ENCODE results near the gene RPL38.

DNA sequence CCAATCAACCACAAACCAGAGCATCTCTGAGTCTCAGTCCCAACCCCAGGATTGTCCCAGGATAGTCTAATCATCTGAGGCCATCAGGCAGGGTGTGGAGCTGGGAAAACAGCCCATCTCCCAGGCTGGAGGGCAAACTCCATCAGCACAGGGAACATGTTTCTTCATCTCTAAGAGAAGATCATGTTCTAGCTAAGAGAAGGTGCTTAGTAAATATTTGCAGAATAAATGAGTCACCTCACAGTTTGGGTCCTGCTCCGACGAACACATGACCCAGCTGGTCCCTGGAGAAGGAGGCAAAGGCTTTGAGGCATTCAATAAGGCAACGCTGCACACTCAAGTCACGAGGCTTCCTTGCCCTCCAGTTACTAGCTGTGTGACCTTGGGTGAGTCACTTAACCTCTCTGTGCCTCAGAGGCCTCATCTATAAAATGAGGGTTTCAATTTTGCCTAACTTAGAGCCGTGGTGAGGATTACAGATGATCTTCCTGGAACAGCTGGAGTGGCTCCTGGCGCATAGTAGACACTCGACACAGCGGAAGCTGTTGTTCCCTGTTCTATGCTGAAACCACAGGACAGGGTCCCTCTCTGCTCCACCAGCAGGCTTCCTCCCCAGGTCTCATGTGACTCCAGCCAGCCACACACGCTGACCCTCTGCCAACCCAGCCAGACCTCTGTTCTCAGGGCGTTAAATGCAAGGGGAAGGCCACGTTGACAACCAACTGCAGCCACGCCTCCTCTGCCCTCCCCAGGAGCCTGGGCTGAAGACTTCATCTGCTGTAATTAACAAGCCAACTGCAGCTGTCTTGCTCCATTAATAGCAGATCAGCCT is 10.3 kb upstream of the RPL38 start:
- TF ChIP-seq, protein P1, sequence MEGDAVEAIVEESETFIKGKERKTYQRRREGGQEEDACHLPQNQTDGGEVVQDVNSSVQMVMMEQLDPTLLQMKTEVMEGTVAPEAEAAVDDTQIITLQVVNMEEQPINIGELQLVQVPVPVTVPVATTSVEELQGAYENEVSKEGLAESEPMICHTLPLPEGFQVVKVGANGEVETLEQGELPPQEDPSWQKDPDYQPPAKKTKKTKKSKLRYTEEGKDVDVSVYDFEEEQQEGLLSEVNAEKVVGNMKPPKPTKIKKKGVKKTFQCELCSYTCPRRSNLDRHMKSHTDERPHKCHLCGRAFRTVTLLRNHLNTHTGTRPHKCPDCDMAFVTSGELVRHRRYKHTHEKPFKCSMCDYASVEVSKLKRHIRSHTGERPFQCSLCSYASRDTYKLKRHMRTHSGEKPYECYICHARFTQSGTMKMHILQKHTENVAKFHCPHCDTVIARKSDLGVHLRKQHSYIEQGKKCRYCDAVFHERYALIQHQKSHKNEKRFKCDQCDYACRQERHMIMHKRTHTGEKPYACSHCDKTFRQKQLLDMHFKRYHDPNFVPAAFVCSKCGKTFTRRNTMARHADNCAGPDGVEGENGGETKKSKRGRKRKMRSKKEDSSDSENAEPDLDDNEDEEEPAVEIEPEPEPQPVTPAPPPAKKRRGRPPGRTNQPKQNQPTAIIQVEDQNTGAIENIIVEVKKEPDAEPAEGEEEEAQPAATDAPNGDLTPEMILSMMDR (IDR thresholded peaks at IDR 0.05; ENCODE audit: insufficient read depth, low read length) = no peak
- no peak for TF ChIP-seq SPI1 (IDR thresholded peaks at IDR 0.05; ENCODE audit: borderline replicate concordance, low read depth)
- TF ChIP-seq POLR2AphosphoS5 (IDR thresholded peaks at IDR 0.05; ENCODE audit: low read depth) = no peak
- TF ChIP-seq, protein P2, sequence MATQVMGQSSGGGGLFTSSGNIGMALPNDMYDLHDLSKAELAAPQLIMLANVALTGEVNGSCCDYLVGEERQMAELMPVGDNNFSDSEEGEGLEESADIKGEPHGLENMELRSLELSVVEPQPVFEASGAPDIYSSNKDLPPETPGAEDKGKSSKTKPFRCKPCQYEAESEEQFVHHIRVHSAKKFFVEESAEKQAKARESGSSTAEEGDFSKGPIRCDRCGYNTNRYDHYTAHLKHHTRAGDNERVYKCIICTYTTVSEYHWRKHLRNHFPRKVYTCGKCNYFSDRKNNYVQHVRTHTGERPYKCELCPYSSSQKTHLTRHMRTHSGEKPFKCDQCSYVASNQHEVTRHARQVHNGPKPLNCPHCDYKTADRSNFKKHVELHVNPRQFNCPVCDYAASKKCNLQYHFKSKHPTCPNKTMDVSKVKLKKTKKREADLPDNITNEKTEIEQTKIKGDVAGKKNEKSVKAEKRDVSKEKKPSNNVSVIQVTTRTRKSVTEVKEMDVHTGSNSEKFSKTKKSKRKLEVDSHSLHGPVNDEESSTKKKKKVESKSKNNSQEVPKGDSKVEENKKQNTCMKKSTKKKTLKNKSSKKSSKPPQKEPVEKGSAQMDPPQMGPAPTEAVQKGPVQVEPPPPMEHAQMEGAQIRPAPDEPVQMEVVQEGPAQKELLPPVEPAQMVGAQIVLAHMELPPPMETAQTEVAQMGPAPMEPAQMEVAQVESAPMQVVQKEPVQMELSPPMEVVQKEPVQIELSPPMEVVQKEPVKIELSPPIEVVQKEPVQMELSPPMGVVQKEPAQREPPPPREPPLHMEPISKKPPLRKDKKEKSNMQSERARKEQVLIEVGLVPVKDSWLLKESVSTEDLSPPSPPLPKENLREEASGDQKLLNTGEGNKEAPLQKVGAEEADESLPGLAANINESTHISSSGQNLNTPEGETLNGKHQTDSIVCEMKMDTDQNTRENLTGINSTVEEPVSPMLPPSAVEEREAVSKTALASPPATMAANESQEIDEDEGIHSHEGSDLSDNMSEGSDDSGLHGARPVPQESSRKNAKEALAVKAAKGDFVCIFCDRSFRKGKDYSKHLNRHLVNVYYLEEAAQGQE (IDR thresholded peaks at IDR 0.05; ENCODE audit: insufficient replicate concordance, low read depth) = peak; percentile 38
- TF ChIP-seq GABPA (IDR thresholded peaks at IDR 0.05; ENCODE audit: low read depth) = no peak

All from HL-60 (cell line).